H9 (cell line): Measurements from ENCODE around the gene ARHGAP4. TPM values are rescaled to one million over a fixed set of nuclear protein-coding genes. Genes with fewer than 3 reads are reported as not detected.

Experiments used
- DNase-seq: peaks from one replicate; pipeline ENCODE4 v3.0.0-alpha.2; 2017
- H2AFZ ChIP-seq: one replicate; pipeline ENCODE4 v1.6.1; 2013; ENCODE audit warnings: mild to moderate bottlenecking, low read length, control low read depth, moderate library complexity
- H2AK5ac ChIP-seq: 2 replicates; pipeline ENCODE4 v1.6.1; 2013; ENCODE audit warnings: low read length, control low read depth, mixed read lengths; ENCODE audit not compliant: insufficient read length
- H2BK120ac ChIP-seq: one replicate; pipeline ENCODE4 v1.6.1; 2013; ENCODE audit warnings: low read depth, mild to moderate bottlenecking, low read length, control low read depth, inconsistent platforms; ENCODE audit not compliant: poor library complexity, severe bottlenecking
- H2BK12ac ChIP-seq: 2 replicates; pipeline ENCODE4 v1.6.1; 2013; ENCODE audit warnings: low read length, control low read depth, mixed read lengths, low read depth; ENCODE audit not compliant: insufficient read length
- H2BK15ac ChIP-seq: 2 replicates; pipeline ENCODE4 v1.6.1; 2013; ENCODE audit warnings: low read depth, low read length, control low read depth
- H2BK20ac ChIP-seq: one replicate; pipeline ENCODE4 v1.6.1; 2013; ENCODE audit warnings: low read depth, mild to moderate bottlenecking, low read length, control low read depth, inconsistent platforms; ENCODE audit not compliant: poor library complexity, severe bottlenecking
- H2BK5ac ChIP-seq: 2 replicates; pipeline ENCODE4 v1.6.1; 2013; ENCODE audit warnings: low read length, control low read depth, mixed read lengths; ENCODE audit not compliant: insufficient read length
- H3K14ac ChIP-seq: 2 replicates; pipeline ENCODE4 v1.6.1; 2013; ENCODE audit warnings: low read length, control low read depth; ENCODE audit not compliant: insufficient read depth
- H3K18ac ChIP-seq: 2 replicates; pipeline ENCODE4 v1.6.1; 2013; ENCODE audit warnings: low read depth, mild to moderate bottlenecking, mixed read lengths, low read length, control low read depth; ENCODE audit not compliant: insufficient read length
- H3K23ac ChIP-seq: 2 replicates; pipeline ENCODE4 v1.6.1; 2013; ENCODE audit warnings: low read length, control low read depth, mixed read lengths, low read depth; ENCODE audit not compliant: insufficient read length
- H3K23me2 ChIP-seq: 2 replicates; pipeline ENCODE4 v1.6.1; 2013; ENCODE audit warnings: low read depth, mild to moderate bottlenecking, mixed read lengths, low read length, control low read depth; ENCODE audit not compliant: insufficient read length, poor library complexity, severe bottlenecking
- H3K27ac ChIP-seq: 2 replicates; pipeline ENCODE4 v1.5.1; 2013; ENCODE audit warnings: low read length, control low read depth, mixed read lengths, low read depth; ENCODE audit not compliant: insufficient read length
- H3K27me3 ChIP-seq: 2 replicates; pipeline ENCODE4 v1.6.1; 2013; ENCODE audit warnings: low read length, control low read depth, inconsistent platforms; ENCODE audit not compliant: insufficient read depth
- H3K4ac ChIP-seq: 2 replicates; pipeline ENCODE4 v1.6.1; 2013; ENCODE audit warnings: low read depth, mild to moderate bottlenecking, control low read depth, inconsistent platforms, low read length, moderate library complexity
- H3K4me1 ChIP-seq: 2 replicates; pipeline ENCODE4 v1.6.1; 2013; ENCODE audit warnings: low read length, control low read depth, inconsistent platforms; ENCODE audit not compliant: insufficient read depth
- H3K4me2 ChIP-seq: 2 replicates; pipeline ENCODE4 v1.6.1; 2013; ENCODE audit warnings: low read length, control low read depth, mixed read lengths; ENCODE audit not compliant: insufficient read length, insufficient read depth
- H3K56ac ChIP-seq: 2 replicates; pipeline ENCODE4 v1.6.1; 2013; ENCODE audit warnings: low read depth, mild to moderate bottlenecking, mixed read lengths, low read length, control low read depth; ENCODE audit not compliant: insufficient read length
- H3K79me1 ChIP-seq: 2 replicates; pipeline ENCODE4 v1.6.1; 2013; ENCODE audit warnings: low read depth, mild to moderate bottlenecking, moderate library complexity, low read length, control low read depth, inconsistent platforms; ENCODE audit not compliant: insufficient read depth, poor library complexity, severe bottlenecking
- H3K79me2 ChIP-seq: 2 replicates; pipeline ENCODE4 v1.6.1; 2013; ENCODE audit warnings: low read length, control low read depth, inconsistent platforms; ENCODE audit not compliant: insufficient read depth
- H3K9ac ChIP-seq: 2 replicates; pipeline ENCODE4 v1.6.1; 2013; ENCODE audit warnings: low read length, control low read depth, mixed read lengths; ENCODE audit not compliant: insufficient read length; ENCODE audit errors: extremely low read depth
- H3K9me3 ChIP-seq: one replicate; pipeline ENCODE4 v1.6.1; 2013; ENCODE audit warnings: low read depth, low read length, inconsistent platforms; ENCODE audit not compliant: control insufficient read depth
- H3T11ph ChIP-seq: one replicate; pipeline ENCODE4 v1.6.1; 2013; ENCODE audit warnings: mild to moderate bottlenecking, low read length, control low read depth, inconsistent platforms
- H4K20me1 ChIP-seq: one replicate; pipeline ENCODE4 v1.6.1; 2013; ENCODE audit not compliant: control insufficient read depth, insufficient read length, insufficient read depth
- H4K5ac ChIP-seq: 2 replicates; pipeline ENCODE4 v1.6.1; 2013; ENCODE audit warnings: low read depth, mild to moderate bottlenecking, mixed read lengths, low read length, control low read depth; ENCODE audit not compliant: insufficient read length
- H4K8ac ChIP-seq: replicated peaks from 2 replicates; pipeline ENCODE4 v1.6.1; 2013; ENCODE audit warnings: low read length, control low read depth, mixed read lengths, low read depth; ENCODE audit not compliant: insufficient read length
- H4K91ac ChIP-seq: 2 replicates; pipeline ENCODE4 v1.6.1; 2013; ENCODE audit warnings: low read depth, mild to moderate bottlenecking, moderate library complexity, mixed read lengths, low read length, control low read depth; ENCODE audit not compliant: insufficient read length
- H3K27ac Mint-ChIP-seq, 3 experiments: 2 replicates in 2 of 3; 3 replicates in 1 of 3; pipeline ENCODE4 v1.8.0; 2020 to 2021; ENCODE audit warnings: mixed read lengths in 3 of 3, mild to moderate bottlenecking in 1 of 3, moderate library complexity in 1 of 3
- H3K27me3 Mint-ChIP-seq: 2 replicates; pipeline ENCODE4 v1.8.0; 2021; ENCODE audit warnings: low read depth, mild to moderate bottlenecking, moderate library complexity, mixed read lengths
- H3K36me3 Mint-ChIP-seq, 3 experiments: 2 replicates in 2 of 3; 3 replicates in 1 of 3; pipeline ENCODE4 v1.8.0; 2020 to 2021; ENCODE audit warnings: low read depth in 3 of 3, mixed read lengths in 3 of 3; ENCODE audit not compliant: insufficient read depth in 1 of 3
- H3K4me1 Mint-ChIP-seq, 2 experiments: 2 replicates each; pipeline ENCODE4 v1.8.0; 2020; ENCODE audit warnings: mixed read lengths in 2 of 2
- H3K4me3 Mint-ChIP-seq, 2 experiments: 2 replicates in 1 of 2; 3 replicates in 1 of 2; pipeline ENCODE4 v1.8.0; 2020 to 2021; ENCODE audit warnings: mild to moderate bottlenecking in 2 of 2, mixed read lengths in 2 of 2, moderate library complexity in 1 of 2
- H3K9me3 Mint-ChIP-seq, 2 experiments: 2 replicates in 1 of 2; 3 replicates in 1 of 2; pipeline ENCODE4 v1.8.0; 2020; ENCODE audit warnings: mild to moderate bottlenecking in 2 of 2, mixed read lengths in 2 of 2, moderate library complexity in 1 of 2
- CTCF ChIP-seq: fragments of 200-600 bp; sonication (generic); conservative IDR thresholded peaks from 3 replicates; pipeline ENCODE4 v1.8.0; 2021; ENCODE audit warnings: antibody characterized with exemption, mild to moderate bottlenecking
- WGBS: extraction: QIAGEN DNeasy Blood & Tissue Kit; methylation state at CpG from one replicate; pipeline ENCODE4 v1.1.7; 2013; ENCODE audit warnings: missing lambda C conversion rate, low lambda C conversion rate, mixed read lengths; ENCODE audit not compliant: insufficient read length; ENCODE audit errors: extremely low coverage; 5-methylcytosine and 5-hydroxymethylcytosine counted together
- total RNA-seq: library from RNA; stranded (reverse); gene quantifications from 2 replicates; pipeline ENCODE4 v1.2.1, GENCODE V29; 2021

ARHGAP4 gene
- total RNA-seq, 1 experiment from 2014 or later = 37.8 TPM

- Histone ChIP-seq H3K18ac (no peak overlapping the region), H3K79me1 (no peaks in the 10 kb centered on the region), H3K23ac (no peak overlapping the region), H3K4me2 (no peak overlapping the region), H3K23me2 (no peaks in the 10 kb centered on the region), H2BK12ac (no peak overlapping the region), H3K14ac (no peak overlapping the region), H2AFZ (no peak overlapping the region), H2AK5ac (no peak overlapping the region), H3K79me2 (no peaks in the 10 kb centered on the region), H3T11ph (no peak overlapping the region), H3K4me1 (no peaks in the 10 kb centered on the region), H4K5ac (no peak overlapping the region), H3K56ac (no peak overlapping the region), H2BK5ac (no peak overlapping the region), H3K27ac (no peak overlapping the region), H2BK15ac (no peak overlapping the region), H2BK120ac (no peak overlapping the region), H4K91ac (no peak overlapping the region), H3K27me3 (no peaks in the 10 kb centered on the region), H3K4ac (no peak overlapping the region), H3K9me3 (peaks cover 5% of the 10 kb centered on the region), H3K9ac (no peak overlapping the region), H4K20me1 (no peaks in the 10 kb centered on the region), H2BK20ac (no peak overlapping the region), H4K8ac (no peak overlapping the region)
- Mint-ChIP-seq H3K4me3 (no peak overlapping the region), H3K27me3 (no peaks in the 10 kb centered on the region), H3K4me1 (peaks cover under 1 to 26% of the 10 kb centered on the region in 2 experiments), H3K9me3 (no peaks in the 10 kb centered on the region; a peak in 2 of 5 replicates), H3K27ac (peak overlapping the region in 1 of 3 experiments; percentile 73; a peak in 1 of 7 replicates), H3K36me3 (peaks cover 64 to 90% (median 86%) of the 10 kb centered on the region in 3 experiments)
- WGBS = no CpG with 5 or more reads among the region's 32 CpGs
- no peak for TF ChIP-seq CTCF
- DNase-seq = no peak
Observed at GRCh38 chrX:153952373-153953026, 26.4 kb upstream of the ARHGAP4 start.
